Measurements from ENCODE around the gene DRC1. TPM values are rescaled to one million over a fixed set of nuclear protein-coding genes. Genes with fewer than 3 reads are reported as not detected.

Gene DRC1
- total RNA-seq, 6 experiments from 2014 or later = not detected

DNA sequence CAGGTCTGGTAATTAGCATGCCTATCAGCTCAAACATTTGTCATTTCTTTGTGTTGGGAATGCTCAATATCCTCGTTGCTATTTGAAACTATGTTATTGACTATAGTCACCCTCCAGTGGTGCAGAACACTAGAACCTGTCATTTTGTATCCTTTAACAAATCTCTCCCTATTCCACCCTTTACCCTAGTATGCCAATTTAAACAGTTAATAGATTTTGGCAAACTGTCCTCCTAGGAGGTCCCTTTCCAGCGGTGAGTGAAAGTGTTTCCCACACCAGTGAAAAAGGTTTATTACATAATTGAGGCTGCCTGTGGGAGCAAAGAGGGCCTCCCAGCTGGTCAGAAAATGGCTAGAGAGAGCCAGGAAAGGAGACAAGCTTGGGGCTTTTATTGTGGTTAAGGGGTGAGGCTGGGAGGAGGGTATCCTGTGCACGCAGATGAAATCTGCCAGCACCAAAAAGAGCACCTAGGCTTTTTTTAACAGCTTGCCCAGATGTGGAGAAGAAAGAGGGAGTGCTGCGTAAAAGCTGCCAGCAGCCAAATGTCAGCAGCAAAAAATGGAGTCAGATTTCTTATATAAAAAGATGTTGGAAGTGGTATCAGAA is 1.8 kb upstream of the DRC1 start:
- no peaks in the 10 kb centered on the region; the same call in 1 of the 2 replicates for H3K4me1 Mint-ChIP-seq (ENCODE audit: low read depth)
- H3K27ac Mint-ChIP-seq = no peak overlapping the region
- peaks cover 5% of the 10 kb centered on the region; the same call in 1 of the 2 replicates for H3K36me3 Mint-ChIP-seq (ENCODE audit: low read depth)
- TF ChIP-seq, protein P1, sequence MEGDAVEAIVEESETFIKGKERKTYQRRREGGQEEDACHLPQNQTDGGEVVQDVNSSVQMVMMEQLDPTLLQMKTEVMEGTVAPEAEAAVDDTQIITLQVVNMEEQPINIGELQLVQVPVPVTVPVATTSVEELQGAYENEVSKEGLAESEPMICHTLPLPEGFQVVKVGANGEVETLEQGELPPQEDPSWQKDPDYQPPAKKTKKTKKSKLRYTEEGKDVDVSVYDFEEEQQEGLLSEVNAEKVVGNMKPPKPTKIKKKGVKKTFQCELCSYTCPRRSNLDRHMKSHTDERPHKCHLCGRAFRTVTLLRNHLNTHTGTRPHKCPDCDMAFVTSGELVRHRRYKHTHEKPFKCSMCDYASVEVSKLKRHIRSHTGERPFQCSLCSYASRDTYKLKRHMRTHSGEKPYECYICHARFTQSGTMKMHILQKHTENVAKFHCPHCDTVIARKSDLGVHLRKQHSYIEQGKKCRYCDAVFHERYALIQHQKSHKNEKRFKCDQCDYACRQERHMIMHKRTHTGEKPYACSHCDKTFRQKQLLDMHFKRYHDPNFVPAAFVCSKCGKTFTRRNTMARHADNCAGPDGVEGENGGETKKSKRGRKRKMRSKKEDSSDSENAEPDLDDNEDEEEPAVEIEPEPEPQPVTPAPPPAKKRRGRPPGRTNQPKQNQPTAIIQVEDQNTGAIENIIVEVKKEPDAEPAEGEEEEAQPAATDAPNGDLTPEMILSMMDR (IDR thresholded peaks at IDR 0.05) = no peak
- H3K27me3 Mint-ChIP-seq (ENCODE audit: insufficient read depth) = no peaks in the 10 kb centered on the region
- no peak overlapping the region for H3K4me3 Mint-ChIP-seq
- no peaks in the 10 kb centered on the region for H3K9me3 Mint-ChIP-seq
- DNase-seq = no peak

DNA sequence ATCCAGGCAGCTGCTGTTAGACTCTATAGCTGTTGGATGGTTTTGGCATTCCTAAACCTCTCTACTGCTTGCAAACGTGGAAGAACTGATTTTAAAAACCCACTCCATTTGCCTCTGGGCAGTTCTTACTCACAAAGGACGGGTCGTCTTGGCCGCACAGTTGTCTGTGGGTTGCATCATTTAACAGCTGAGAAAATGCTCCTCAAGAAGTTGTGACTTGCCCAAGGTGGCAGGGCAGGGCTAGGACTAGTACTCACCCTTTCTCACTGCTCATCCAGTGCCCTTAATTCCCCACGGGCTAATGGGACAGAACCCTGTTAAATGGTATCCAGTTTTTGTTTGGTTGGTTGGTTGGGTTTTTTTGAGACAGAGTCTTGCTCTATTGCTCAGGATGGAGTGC is 997 bp upstream of the DRC1 start:
- Mint-ChIP-seq H3K36me3 (ENCODE audit: low read depth) (peaks cover 5% of the 10 kb centered on the region; the same call in 1 of the 2 replicates), H3K4me3 (no peak overlapping the region), H3K27ac (no peak overlapping the region), H3K4me1 (ENCODE audit: low read depth) (no peaks in the 10 kb centered on the region; the same call in 1 of the 2 replicates), H3K27me3 (ENCODE audit: insufficient read depth) (no peaks in the 10 kb centered on the region; the same call in 1 of the 2 replicates), H3K9me3 (no peaks in the 10 kb centered on the region)
- TF ChIP-seq, protein P1 (IDR thresholded peaks at IDR 0.05) = no peak
- DNase-seq = no peak

DNA sequence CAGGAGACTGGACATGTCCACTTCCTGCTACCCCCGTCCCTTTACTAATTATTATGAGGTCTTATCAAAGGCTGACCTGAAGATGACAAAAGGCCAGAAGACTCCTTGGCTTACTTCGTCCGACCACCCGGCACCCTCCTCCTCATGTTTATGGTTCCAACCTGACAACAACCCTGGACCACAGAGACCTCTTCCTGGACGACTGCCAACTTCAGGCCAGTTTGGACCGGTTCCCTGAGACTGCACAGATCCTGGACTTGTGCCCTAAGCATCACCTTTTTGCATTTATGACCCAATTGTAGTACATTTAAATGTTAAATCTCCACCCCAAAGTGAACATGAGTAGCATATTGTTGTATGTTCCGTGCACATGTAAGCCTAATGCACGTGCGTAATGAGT is 5.8 kb downstream of the DRC1 start:
- TF ChIP-seq, protein P1 (IDR thresholded peaks at IDR 0.05) = no peak
- no peak overlapping the region for H3K4me3 Mint-ChIP-seq
- H3K27ac Mint-ChIP-seq = no peak overlapping the region
- H3K9me3 Mint-ChIP-seq = no peaks in the 10 kb centered on the region
- no peak for DNase-seq
- H3K27me3 Mint-ChIP-seq (ENCODE audit: insufficient read depth) = peaks cover 8% of the 10 kb centered on the region
- H3K4me1 Mint-ChIP-seq (ENCODE audit: low read depth) = peaks cover 7% of the 10 kb centered on the region; the same call in 1 of the 2 replicates
- no peaks in the 10 kb centered on the region for H3K36me3 Mint-ChIP-seq (ENCODE audit: low read depth)

DNA sequence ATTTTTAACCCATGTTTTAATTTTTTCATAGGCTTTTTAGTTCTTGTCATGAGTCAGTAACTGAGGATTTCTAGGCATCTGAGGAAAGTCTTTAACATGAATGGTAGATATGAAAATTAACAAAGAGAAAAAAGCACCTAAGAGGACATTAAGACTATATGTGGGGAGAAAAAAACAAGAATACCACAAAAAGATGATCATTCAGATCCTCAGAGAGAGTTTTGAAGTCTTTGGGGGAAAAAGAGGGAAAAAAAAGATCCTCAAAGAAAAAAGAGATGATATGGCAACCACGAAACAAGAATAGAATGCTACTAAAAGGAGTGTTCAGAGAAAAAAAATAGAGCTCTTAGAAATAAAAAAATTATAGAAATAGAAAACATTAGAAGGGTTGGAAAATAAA is 8.1 kb downstream of the DRC1 start:
- H3K36me3 Mint-ChIP-seq (ENCODE audit: low read depth) = no peaks in the 10 kb centered on the region

DNA sequence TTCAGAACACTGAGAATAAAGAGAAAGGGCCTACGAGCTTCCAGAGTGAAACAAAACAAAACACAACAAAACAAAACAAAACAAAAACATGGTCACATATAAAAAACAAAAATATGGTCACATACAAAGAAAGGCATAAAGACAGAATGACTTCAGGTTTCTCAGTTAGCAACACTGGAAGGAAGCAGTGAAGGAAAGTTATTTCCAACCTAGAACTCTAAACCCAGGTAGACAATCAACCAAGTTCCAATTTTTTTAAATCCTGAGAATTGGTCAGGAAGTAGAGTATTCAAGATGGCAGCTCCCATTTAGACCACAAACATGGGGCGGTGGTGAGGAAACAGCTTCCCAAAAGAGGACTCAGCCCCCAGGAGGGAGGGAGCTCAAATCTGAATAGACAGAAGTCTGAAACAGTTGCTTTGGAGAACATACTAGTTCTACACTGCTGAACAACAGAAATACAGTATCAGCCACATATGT is 9.1 kb downstream of the DRC1 start:
- TF ChIP-seq, protein P1 (IDR thresholded peaks at IDR 0.05) = no peak
- peaks cover 10% of the 10 kb centered on the region for H3K27me3 Mint-ChIP-seq (ENCODE audit: insufficient read depth)
- no peak overlapping the region for H3K27ac Mint-ChIP-seq
- H3K9me3 Mint-ChIP-seq = no peaks in the 10 kb centered on the region
- no peaks in the 10 kb centered on the region for H3K36me3 Mint-ChIP-seq (ENCODE audit: low read depth)
- H3K4me3 Mint-ChIP-seq = no peak overlapping the region
- DNase-seq = no peak
- peaks cover 7% of the 10 kb centered on the region; the same call in 1 of the 2 replicates for H3K4me1 Mint-ChIP-seq (ENCODE audit: low read depth)

More for the DNA sequence above, 8.1 kb downstream of the DRC1 start:
- no peak overlapping the region for H3K27ac Mint-ChIP-seq
- H3K4me3 Mint-ChIP-seq = no peak overlapping the region
- no peak for DNase-seq
- TF ChIP-seq, protein P1 (IDR thresholded peaks at IDR 0.05) = no peak
- H3K9me3 Mint-ChIP-seq = no peaks in the 10 kb centered on the region
- peaks cover 9% of the 10 kb centered on the region for H3K27me3 Mint-ChIP-seq (ENCODE audit: insufficient read depth)
- H3K4me1 Mint-ChIP-seq (ENCODE audit: low read depth) = peaks cover 7% of the 10 kb centered on the region; the same call in 1 of the 2 replicates
